ENCODE results near the gene TMEM30B.

DNA sequence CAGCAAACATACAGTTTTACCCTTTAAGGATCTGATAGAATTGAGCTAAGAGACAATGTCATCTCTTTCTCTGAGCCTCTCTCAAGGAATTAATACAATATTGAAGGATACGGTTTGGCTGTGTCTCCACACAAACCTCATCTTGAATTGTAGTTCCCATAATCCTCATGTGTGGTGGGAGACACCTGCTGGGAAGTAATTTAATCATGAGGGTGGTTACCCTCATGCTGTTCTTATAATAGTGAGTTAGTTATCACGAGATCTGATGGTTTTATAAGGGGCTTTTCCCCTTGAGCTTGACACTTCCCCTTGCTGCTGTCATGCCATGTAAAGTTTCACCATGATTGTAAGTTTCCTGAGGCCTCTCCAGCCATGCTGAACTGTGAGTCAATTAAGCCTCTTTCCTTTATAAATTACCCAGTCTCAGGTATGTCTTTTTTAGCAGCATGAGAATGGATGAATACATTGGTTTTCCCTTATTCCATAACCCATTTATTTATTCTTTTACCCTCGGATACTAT, 47.6 kb downstream of the TMEM30B start:
- TF ChIP-seq, protein P1, sequence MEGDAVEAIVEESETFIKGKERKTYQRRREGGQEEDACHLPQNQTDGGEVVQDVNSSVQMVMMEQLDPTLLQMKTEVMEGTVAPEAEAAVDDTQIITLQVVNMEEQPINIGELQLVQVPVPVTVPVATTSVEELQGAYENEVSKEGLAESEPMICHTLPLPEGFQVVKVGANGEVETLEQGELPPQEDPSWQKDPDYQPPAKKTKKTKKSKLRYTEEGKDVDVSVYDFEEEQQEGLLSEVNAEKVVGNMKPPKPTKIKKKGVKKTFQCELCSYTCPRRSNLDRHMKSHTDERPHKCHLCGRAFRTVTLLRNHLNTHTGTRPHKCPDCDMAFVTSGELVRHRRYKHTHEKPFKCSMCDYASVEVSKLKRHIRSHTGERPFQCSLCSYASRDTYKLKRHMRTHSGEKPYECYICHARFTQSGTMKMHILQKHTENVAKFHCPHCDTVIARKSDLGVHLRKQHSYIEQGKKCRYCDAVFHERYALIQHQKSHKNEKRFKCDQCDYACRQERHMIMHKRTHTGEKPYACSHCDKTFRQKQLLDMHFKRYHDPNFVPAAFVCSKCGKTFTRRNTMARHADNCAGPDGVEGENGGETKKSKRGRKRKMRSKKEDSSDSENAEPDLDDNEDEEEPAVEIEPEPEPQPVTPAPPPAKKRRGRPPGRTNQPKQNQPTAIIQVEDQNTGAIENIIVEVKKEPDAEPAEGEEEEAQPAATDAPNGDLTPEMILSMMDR (conservative IDR thresholded peaks at IDR 0.05 in 1 of 2, IDR thresholded peaks at IDR 0.05 in 1 of 2; ENCODE audit: extremely low read depth in 1 of 2, insufficient read depth in 1 of 2, low read depth in 1 of 2, low read length in 2 of 2) = no peak
- TF ChIP-seq EZH2 (IDR thresholded peaks at IDR 0.05; ENCODE audit: borderline replicate concordance, low read length) = no peak

Data from mammary epithelial cell (primary cell).